ENCODE measurements around the gene APPL2. TPM values are rescaled to one million over a fixed set of nuclear protein-coding genes. Genes with fewer than 3 reads are reported as not detected.

APPL2 gene
- polyA plus RNA-seq, 2 of the 4 experiments (the other 2 are of a cell fraction) = 24.1 to 62.6 TPM

DNA sequence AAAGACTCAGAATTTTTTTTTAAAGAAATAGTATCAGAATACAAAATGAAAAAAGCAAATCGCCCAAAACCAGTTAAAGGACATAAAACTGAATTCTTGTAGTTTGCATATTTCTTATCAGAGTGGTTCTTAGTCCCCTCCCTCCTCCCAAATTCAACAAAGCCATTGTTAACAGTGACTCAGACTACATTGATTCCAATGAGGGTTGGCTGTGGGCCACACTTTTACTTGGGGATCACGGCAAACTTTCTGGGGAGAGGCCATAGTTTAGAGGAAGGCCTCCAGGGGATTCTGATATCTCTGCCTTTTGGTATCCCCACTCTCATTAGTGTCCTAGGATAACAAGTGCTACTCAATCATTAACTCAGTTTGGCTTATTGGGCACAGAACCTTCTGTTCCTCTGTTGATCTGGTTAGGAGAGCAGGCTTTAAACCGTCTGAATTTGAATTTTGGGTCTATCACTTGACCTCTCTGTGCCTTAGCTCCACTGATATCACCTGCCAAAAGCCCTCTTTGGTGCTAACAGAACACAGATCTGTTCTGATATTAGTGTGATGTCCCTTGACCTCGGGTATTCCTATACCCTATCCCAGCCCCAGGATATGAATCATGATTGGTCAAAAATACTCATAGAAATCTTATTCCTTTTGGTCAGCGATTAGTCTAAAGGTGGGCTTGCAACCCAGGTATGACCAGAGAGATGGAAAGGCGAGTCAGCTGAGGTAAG, 45.2 kb upstream of the APPL2 start:
- Histone ChIP-seq H3K9me3 (no peaks in the 10 kb centered on the region), H3K27ac (peak overlapping the region; percentile 71 to 80), H3K4me1 (peaks cover 32% of the 10 kb centered on the region), H3K4me2 (peak overlapping the region; percentile 73), H3K4me3 (no peak overlapping the region)
- peak; percentile 54 to 72; a peak in 4 of 6 replicates for ATAC-seq
- FAIRE-seq = no peak
- ChIA-PET CTCF (interaction anchor here (0.5 kb wide), 1 partner anchor 824 kb away, joined by 4 read pairs; the partner anchor contains the start of gene CHST11), POLR2A (no interaction called here)
- 8% methylated on average over 6 of the region's 6 CpGs for WGBS (ENCODE audit: missing lambda C conversion rate)
- DNase-seq (ENCODE audit: low read depth in 1 of 2, low spot score in 1 of 2) = peak in 1 of 2 experiments; percentile 59
- no peak for TF ChIP-seq CEBPB (IDR thresholded peaks at IDR 0.05)
- TF ChIP-seq FOSL2 (IDR thresholded peaks at IDR 0.05) = no peak
- peak; percentile 44 for TF ChIP-seq FOSL2 (CRISPR knock-in tag; IDR thresholded peaks at IDR 0.05)

DNA sequence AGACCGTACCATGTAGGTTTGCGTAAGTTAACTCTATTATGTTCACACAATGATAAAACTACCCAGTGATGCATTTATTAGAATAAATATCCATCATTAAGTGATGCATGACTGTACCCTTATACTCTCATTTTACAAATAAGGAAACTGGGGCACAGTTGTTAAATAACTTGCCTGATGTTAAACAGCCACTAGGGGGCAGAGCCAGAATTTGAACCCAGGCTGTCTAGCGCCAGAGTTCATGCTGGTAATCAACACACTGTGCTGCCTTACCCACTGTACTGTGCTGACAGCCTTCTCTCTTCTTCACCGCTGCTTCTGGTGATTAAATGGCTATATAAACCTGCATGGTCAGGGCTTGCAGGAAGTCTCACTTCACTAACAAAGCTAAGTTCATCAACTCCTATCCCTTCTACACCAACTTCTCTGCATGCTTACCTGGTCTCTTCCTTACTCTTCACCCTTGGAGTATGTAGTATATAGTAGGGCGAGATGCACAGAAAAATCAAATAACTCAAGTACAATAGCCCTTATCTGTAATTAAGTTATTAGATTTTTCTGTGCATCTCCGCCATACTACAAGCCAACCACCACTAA, 43.6 kb upstream of the APPL2 start:
- FAIRE-seq (no peak), DNase-seq (ENCODE audit: low read depth in 1 of 2, low spot score in 1 of 2) (peak in 1 of 2 experiments; percentile 44), ATAC-seq (peak in 1 of 2 experiments; percentile 5; a peak in 1 of 6 replicates)
- WGBS (ENCODE audit: missing lambda C conversion rate) = 87% methylated on average over 6 of the region's 6 CpGs
- Histone ChIP-seq H3K4me2 (no peak overlapping the region; the same call in 2 of the 3 replicates), H3K4me1 (peaks cover 32% of the 10 kb centered on the region), H3K27ac (peak overlapping the region; percentile 59 to 71; a peak in 4 of 6 replicates), H3K9me3 (no peaks in the 10 kb centered on the region), H3K4me3 (no peak overlapping the region)
- ChIA-PET CTCF (interaction anchor here (0.7 to 1.0 kb wide), 3 partner anchors 8 to 59 kb away, joined by 3 read pairs; no protein-coding TSS in a partner anchor), POLR2A (no interaction called here)
- peak; percentile 39; the same call in 1 of the 3 replicates for TF ChIP-seq SMC3 (IDR thresholded peaks at IDR 0.05)
- no peak for TF ChIP-seq ZSCAN20 (CRISPR knock-in tag; IDR thresholded peaks at IDR 0.05)
- TF ChIP-seq ZC3H11A (IDR thresholded peaks at IDR 0.05) = no peak
- TF ChIP-seq FOSB (CRISPR knock-in tag; IDR thresholded peaks at IDR 0.05) = no peak
- TF ChIP-seq, protein P1, sequence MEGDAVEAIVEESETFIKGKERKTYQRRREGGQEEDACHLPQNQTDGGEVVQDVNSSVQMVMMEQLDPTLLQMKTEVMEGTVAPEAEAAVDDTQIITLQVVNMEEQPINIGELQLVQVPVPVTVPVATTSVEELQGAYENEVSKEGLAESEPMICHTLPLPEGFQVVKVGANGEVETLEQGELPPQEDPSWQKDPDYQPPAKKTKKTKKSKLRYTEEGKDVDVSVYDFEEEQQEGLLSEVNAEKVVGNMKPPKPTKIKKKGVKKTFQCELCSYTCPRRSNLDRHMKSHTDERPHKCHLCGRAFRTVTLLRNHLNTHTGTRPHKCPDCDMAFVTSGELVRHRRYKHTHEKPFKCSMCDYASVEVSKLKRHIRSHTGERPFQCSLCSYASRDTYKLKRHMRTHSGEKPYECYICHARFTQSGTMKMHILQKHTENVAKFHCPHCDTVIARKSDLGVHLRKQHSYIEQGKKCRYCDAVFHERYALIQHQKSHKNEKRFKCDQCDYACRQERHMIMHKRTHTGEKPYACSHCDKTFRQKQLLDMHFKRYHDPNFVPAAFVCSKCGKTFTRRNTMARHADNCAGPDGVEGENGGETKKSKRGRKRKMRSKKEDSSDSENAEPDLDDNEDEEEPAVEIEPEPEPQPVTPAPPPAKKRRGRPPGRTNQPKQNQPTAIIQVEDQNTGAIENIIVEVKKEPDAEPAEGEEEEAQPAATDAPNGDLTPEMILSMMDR (IDR thresholded peaks at IDR 0.05) = peak; percentile 55
- no peak for TF ChIP-seq FOXS1 (CRISPR knock-in tag; IDR thresholded peaks at IDR 0.05)
- TF ChIP-seq NR3C1 (IDR thresholded peaks at IDR 0.05) = no peak
- TF ChIP-seq, protein P2, sequence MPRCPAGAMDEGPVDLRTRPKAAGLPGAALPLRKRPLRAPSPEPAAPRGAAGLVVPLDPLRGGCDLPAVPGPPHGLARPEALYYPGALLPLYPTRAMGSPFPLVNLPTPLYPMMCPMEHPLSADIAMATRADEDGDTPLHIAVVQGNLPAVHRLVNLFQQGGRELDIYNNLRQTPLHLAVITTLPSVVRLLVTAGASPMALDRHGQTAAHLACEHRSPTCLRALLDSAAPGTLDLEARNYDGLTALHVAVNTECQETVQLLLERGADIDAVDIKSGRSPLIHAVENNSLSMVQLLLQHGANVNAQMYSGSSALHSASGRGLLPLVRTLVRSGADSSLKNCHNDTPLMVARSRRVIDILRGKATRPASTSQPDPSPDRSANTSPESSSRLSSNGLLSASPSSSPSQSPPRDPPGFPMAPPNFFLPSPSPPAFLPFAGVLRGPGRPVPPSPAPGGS (IDR thresholded peaks at IDR 0.05) = no peak
- no peak for TF ChIP-seq HOXB13 (CRISPR knock-in tag; IDR thresholded peaks at IDR 0.05; ENCODE audit: low read depth)
- no peak for TF ChIP-seq MAFK (IDR thresholded peaks at IDR 0.05; ENCODE audit: partially characterized antibody)
- TF ChIP-seq CEBPB (IDR thresholded peaks at IDR 0.05) = no peak
- TF ChIP-seq HDAC2 (IDR thresholded peaks at IDR 0.05) = no peak
- TF ChIP-seq RAD21 (conservative IDR thresholded peaks at IDR 0.05 in 1 of 2, IDR thresholded peaks at IDR 0.05 in 1 of 2) = peak; percentile 23 to 59; a peak in 3 of 5 replicates
- TF ChIP-seq NFE2L2 (conservative IDR thresholded peaks at IDR 0.05; ENCODE audit: low read length) = no peak
- TF ChIP-seq, protein P3, sequence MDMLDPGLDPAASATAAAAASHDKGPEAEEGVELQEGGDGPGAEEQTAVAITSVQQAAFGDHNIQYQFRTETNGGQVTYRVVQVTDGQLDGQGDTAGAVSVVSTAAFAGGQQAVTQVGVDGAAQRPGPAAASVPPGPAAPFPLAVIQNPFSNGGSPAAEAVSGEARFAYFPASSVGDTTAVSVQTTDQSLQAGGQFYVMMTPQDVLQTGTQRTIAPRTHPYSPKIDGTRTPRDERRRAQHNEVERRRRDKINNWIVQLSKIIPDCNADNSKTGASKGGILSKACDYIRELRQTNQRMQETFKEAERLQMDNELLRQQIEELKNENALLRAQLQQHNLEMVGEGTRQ (IDR thresholded peaks at IDR 0.05) = no peak
- TF ChIP-seq MAZ (IDR thresholded peaks at IDR 0.05; ENCODE audit: borderline replicate concordance, low read depth, low read length) = no peak
- TF ChIP-seq ZFP36 (IDR thresholded peaks at IDR 0.05; ENCODE audit: borderline replicate concordance, partially characterized antibody) = no peak
- no peak for TF ChIP-seq MYC (IDR thresholded peaks at IDR 0.05; ENCODE audit: borderline replicate concordance, low read length)
- TF ChIP-seq, protein P4, sequence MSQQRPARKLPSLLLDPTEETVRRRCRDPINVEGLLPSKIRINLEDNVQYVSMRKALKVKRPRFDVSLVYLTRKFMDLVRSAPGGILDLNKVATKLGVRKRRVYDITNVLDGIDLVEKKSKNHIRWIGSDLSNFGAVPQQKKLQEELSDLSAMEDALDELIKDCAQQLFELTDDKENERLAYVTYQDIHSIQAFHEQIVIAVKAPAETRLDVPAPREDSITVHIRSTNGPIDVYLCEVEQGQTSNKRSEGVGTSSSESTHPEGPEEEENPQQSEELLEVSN (IDR thresholded peaks at IDR 0.05; ENCODE audit: borderline replicate concordance, low read depth) = no peak

Data from A549 (cell line).